ENCODE measurements around the gene PSMD3.

PSMD3 gene

GRCh38 chr17:40024901-40025300 lies 44.3 kb downstream of the PSMD3 start:
- DNase-seq, result no peak

GRCh38 chr17:40025559-40025958 lies 45.0 kb downstream of the PSMD3 start:
- DNase-seq, result no peak

- DNase-seq, result peak; percentile 82
These were observed 45.6 kb downstream of the PSMD3 start for GRCh38 chr17:40025991-40026815.

GRCh38 chr17:40026816-40027613 lies 46.4 kb downstream of the PSMD3 start:
- peak; percentile 57 for DNase-seq

GRCh38 chr17:40027614-40028012 lies 47.0 kb downstream of the PSMD3 start:
- DNase-seq, result no peak

- DNase-seq, result no peak
These were observed 48.0 kb downstream of the PSMD3 start for GRCh38 chr17:40028595-40028994.

GRCh38 chr17:40031706-40032105 lies 51.1 kb downstream of the PSMD3 start:
- no peak for DNase-seq

- no peak for DNase-seq
These were observed 52.0 kb downstream of the PSMD3 start for GRCh38 chr17:40032322-40033320.

- DNase-seq, result no peak
These were observed 52.7 kb downstream of the PSMD3 start for GRCh38 chr17:40033339-40033738.

- DNase-seq, result no peak
These were observed 54.0 kb downstream of the PSMD3 start for GRCh38 chr17:40034426-40035161.

GRCh38 chr17:40035162-40035559 lies 54.6 kb downstream of the PSMD3 start:
- DNase-seq, result no peak

- peak; percentile 18 for DNase-seq
These were observed 58.4 kb downstream of the PSMD3 start for GRCh38 chr17:40038882-40039513.

- DNase-seq, result no peak
These were observed 60.6 kb downstream of the PSMD3 start for GRCh38 chr17:40041196-40041595.

Data from NCI-H510A (cell line).